ENCODE data around the gene TRIM37.
"Not testable (repeated sequence)": the region's sequence is repeated elsewhere in the genome, so short reads cannot be mapped to it uniquely, and the experiment has no call there.

The TRIM37 gene

DNA sequence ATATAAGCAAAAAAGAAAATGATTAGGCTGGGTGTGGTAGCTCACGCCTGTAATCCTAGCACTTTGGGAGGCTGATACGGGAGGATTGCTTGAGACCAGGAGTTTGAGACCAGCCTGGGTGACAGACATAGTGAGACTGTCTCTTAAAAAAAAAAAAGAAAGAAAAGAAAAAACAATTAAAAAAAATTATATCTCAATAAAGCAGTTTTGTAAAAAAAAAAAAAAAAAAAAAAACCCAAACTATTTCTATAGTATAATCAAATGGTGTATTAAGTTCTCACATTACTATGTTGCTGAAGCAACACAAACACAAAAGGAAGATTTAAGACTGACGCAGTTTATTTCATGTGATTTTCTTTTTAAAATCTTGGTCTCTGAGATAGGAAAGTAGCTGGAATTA is 140.5 kb downstream of the TRIM37 start:
- no peaks in the 10 kb centered on the region for H3K9me3 ChIP-seq (ENCODE audit: control insufficient read depth in 1 of 2, low read length in 2 of 2)
- H3K36me3 ChIP-seq (ENCODE audit: control insufficient read depth in 1 of 2, insufficient read depth in 2 of 2, low read length in 2 of 2), result no peaks in the 10 kb centered on the region
- H3K4me3 ChIP-seq (ENCODE audit: low read depth in 1 of 2, low read length in 2 of 2), result no peak overlapping the region
- H3K4me1 ChIP-seq (ENCODE audit: control insufficient read depth in 1 of 2, insufficient read depth in 2 of 2, low read length in 2 of 2), result no peaks in the 10 kb centered on the region
- H3K27me3 ChIP-seq (ENCODE audit: low read depth, low read length), result no peaks in the 10 kb centered on the region
- H3K27ac ChIP-seq (ENCODE audit: low read length), result no peak overlapping the region

DNA sequence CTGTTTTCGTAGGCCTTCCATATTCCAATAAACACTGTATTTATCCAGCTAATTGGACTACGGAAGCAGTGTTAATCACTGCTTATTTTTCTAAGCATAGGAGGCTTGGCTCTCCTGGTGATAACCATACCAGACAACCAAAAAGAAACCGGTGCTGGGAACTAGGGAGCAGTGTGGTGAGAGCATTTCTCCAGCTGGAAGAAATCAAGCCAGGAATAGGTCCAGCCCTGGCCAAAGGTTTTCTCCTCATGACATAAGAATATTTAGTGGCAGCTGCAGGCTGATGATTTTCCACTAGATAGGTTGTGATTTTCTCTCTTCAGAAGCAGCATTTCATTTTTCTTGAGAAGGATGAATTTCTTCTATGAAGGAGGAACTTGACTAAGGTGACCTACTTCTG is 141.5 kb downstream of the TRIM37 start:
- H3K27me3 ChIP-seq (ENCODE audit: low read depth, low read length), result no peaks in the 10 kb centered on the region
- H3K4me1 ChIP-seq (ENCODE audit: control insufficient read depth in 1 of 2, insufficient read depth in 2 of 2, low read length in 2 of 2), result no peaks in the 10 kb centered on the region
- H3K36me3 ChIP-seq (ENCODE audit: control insufficient read depth in 1 of 2, insufficient read depth in 2 of 2, low read length in 2 of 2), result no peaks in the 10 kb centered on the region
- H3K9me3 ChIP-seq (ENCODE audit: control insufficient read depth in 1 of 2, low read length in 2 of 2), result no peaks in the 10 kb centered on the region
- H3K4me3 ChIP-seq (ENCODE audit: low read depth in 1 of 2, low read length in 2 of 2), result no peak overlapping the region
- H3K27ac ChIP-seq (ENCODE audit: low read length), result no peak overlapping the region

DNA sequence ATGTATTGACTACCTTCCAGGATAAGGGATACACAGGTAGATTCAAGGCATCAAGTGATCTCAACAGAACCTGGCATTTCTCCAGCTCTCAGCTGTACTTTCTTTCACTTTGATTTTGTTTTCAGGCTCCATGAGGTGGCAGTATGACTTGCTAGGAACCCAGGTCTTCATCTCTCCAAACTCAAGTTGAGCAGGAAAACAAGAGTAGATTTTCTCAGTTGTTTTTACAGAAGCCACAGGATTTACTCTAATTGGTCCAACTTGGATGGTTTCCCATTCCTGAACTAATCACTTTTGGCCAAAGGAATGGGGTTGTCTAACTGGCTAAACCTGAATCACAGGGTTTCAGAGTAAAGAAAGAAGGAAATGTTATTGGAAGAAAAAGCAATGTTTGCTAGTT is 146.6 kb downstream of the TRIM37 start:
- Histone ChIP-seq H3K4me1 (ENCODE audit: control insufficient read depth in 1 of 2, insufficient read depth in 2 of 2, low read length in 2 of 2) (no peaks in the 10 kb centered on the region), H3K9me3 (ENCODE audit: control insufficient read depth in 1 of 2, low read length in 2 of 2) (no peaks in the 10 kb centered on the region), H3K36me3 (ENCODE audit: control insufficient read depth in 1 of 2, insufficient read depth in 2 of 2, low read length in 2 of 2) (no peaks in the 10 kb centered on the region), H3K4me3 (ENCODE audit: low read depth in 1 of 2, low read length in 2 of 2) (no peak overlapping the region), H3K27ac (ENCODE audit: low read length) (no peak overlapping the region), H3K27me3 (ENCODE audit: low read depth, low read length) (no peaks in the 10 kb centered on the region)

DNA sequence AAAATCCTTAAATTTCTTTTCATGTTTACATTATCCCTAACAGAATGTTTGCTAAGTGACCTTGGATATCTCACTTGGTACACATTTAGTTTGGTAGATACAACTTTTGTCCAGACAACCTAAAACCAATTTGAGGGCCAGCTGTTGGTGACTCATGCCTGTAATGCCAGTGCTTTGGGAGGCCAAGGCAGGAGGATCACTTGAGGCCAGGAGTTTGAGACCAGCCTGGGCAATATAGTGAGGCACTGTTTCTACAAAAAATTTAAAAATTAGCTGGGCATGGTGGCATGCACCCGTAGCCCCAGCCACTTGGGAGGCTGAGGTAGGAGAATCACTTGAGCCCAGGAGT is 149.0 kb downstream of the TRIM37 start:
- not testable (repeated sequence) for H3K27ac ChIP-seq (ENCODE audit: low read length); H3K9me3 ChIP-seq (ENCODE audit: control insufficient read depth in 1 of 2, low read length in 2 of 2); H3K4me1 ChIP-seq (ENCODE audit: control insufficient read depth in 1 of 2, insufficient read depth in 2 of 2, low read length in 2 of 2); H3K36me3 ChIP-seq (ENCODE audit: control insufficient read depth in 1 of 2, insufficient read depth in 2 of 2, low read length in 2 of 2); H3K27me3 ChIP-seq (ENCODE audit: low read depth, low read length); H3K4me3 ChIP-seq (ENCODE audit: low read depth in 1 of 2, low read length in 2 of 2)

DNA sequence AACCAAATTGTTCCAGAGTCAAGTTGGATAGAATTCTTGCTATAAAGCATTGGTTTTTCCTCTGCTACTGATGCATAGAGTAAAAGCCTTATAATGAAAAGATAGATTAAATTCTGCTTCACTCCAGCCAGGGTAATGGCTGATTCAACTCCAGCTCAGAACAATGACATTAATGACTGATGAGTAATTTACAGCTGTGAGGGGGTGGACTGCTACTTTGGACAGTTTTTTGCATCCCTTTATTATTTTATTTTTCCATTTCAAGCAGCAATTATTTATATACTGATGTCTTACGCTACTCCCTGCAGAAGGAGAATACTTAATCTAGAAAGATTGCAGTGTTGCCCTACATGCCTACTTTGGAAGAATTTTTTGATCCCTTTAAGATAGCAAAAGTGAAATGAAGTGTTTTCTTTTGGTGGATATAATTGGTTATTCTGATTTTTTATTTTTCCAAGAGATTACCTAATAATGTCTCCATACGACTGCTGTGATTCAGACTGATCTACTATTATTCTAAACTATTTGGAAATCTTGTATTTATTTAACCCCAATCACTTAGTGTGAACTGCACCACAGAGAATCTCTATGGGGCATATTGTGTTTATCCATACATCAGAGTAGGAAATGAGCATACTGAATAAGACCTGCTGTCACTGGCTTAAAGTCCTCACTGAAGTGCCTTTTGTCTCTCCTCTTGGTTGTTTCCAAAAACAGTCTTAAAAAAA is 149.5 kb downstream of the TRIM37 start:
- H3K4me1 ChIP-seq (ENCODE audit: control insufficient read depth in 1 of 2, insufficient read depth in 2 of 2, low read length in 2 of 2), result no peaks in the 10 kb centered on the region
- H3K27me3 ChIP-seq (ENCODE audit: low read depth, low read length), result no peaks in the 10 kb centered on the region
- no peaks in the 10 kb centered on the region for H3K9me3 ChIP-seq (ENCODE audit: control insufficient read depth in 1 of 2, low read length in 2 of 2)
- H3K4me3 ChIP-seq (ENCODE audit: low read depth in 1 of 2, low read length in 2 of 2), result no peak overlapping the region
- H3K36me3 ChIP-seq (ENCODE audit: control insufficient read depth in 1 of 2, insufficient read depth in 2 of 2, low read length in 2 of 2), result no peaks in the 10 kb centered on the region
- no peak overlapping the region for H3K27ac ChIP-seq (ENCODE audit: low read length)

DNA sequence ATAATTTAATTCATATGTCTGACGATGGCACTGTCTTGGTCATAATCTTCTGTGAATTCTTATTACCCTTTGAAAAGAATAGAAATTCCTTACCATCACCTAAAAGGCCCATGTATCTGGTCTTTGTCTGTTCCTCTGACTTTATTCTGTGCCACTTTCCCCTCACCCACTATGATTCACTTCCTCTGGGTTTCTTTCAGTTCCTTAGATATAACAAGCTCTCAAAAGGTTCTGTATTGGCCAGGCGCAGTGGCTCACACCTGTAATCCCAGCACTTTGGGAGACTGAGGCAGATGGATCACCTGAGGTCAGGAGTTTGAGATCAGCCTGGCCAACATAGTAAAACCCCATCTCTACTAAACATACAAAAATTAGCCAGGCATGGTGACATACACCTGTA is 152.3 kb downstream of the TRIM37 start:
- not testable (repeated sequence) for H3K27ac ChIP-seq (ENCODE audit: low read length); H3K4me3 ChIP-seq (ENCODE audit: low read depth in 1 of 2, low read length in 2 of 2); H3K4me1 ChIP-seq (ENCODE audit: control insufficient read depth in 1 of 2, insufficient read depth in 2 of 2, low read length in 2 of 2); H3K27me3 ChIP-seq (ENCODE audit: low read depth, low read length); H3K36me3 ChIP-seq (ENCODE audit: control insufficient read depth in 1 of 2, insufficient read depth in 2 of 2, low read length in 2 of 2)
- peaks cover 3 to 15% of the 10 kb centered on the region in 2 donors for H3K9me3 ChIP-seq (ENCODE audit: control insufficient read depth in 1 of 2, low read length in 2 of 2)

DNA sequence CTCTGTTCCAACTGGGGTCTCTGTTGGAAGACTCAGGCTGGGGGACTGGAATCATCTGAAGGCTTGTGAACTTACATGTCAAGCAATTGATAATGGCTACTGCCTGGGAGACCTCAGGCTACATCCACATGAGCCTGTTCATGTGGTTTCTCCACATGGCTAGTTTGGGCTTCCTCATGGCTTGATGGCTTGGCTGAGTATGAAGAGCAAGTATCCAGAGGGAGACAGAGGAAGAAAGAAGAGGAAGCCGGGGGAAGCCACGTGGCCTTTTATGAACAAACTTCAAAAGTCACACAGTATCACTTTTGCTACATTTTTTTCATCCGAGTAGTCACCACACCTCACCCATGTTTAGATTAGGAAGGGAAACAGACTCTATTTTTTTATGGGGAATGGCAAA is 158.9 kb downstream of the TRIM37 start:
- no peaks in the 10 kb centered on the region for H3K27me3 ChIP-seq (ENCODE audit: low read depth, low read length)

DNA sequence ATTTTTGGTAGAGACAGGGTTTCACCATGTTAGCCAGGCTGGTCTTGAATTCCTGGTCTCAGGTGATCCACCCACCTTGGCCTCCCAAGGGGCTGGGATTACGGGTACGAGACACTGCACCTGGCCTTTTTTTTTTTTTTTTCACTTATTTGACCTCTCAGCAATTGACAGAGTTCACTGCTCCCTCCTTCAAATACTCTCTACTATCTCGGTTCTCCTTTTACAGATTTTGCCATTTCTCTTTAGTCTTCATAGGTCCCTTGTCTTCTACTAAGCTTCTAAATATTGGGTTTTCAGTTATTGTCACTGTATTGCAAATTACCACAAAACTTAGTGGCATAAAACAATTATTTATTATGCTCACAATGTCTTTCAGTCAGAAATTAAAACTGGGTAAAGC is 159.3 kb downstream of the TRIM37 start:
- H3K9me3 ChIP-seq (ENCODE audit: control insufficient read depth in 1 of 2, low read length in 2 of 2), result peaks cover 7 to 15% of the 10 kb centered on the region in 2 donors
- no peak overlapping the region for H3K27ac ChIP-seq (ENCODE audit: low read length)
- no peak overlapping the region for H3K4me3 ChIP-seq (ENCODE audit: low read depth in 1 of 2, low read length in 2 of 2)
- H3K27me3 ChIP-seq (ENCODE audit: low read depth, low read length), result no peaks in the 10 kb centered on the region
- H3K4me1 ChIP-seq (ENCODE audit: control insufficient read depth in 1 of 2, insufficient read depth in 2 of 2, low read length in 2 of 2), result no peaks in the 10 kb centered on the region
- no peaks in the 10 kb centered on the region for H3K36me3 ChIP-seq (ENCODE audit: control insufficient read depth in 1 of 2, insufficient read depth in 2 of 2, low read length in 2 of 2)

More for the DNA sequence above, 158.9 kb downstream of the TRIM37 start:
- Histone ChIP-seq H3K36me3 (ENCODE audit: control insufficient read depth in 1 of 2, insufficient read depth in 2 of 2, low read length in 2 of 2) (no peaks in the 10 kb centered on the region), H3K9me3 (ENCODE audit: control insufficient read depth in 1 of 2, low read length in 2 of 2) (peaks cover 7 to 15% of the 10 kb centered on the region in 2 donors), H3K27ac (ENCODE audit: low read length) (no peak overlapping the region), H3K4me3 (ENCODE audit: low read depth in 1 of 2, low read length in 2 of 2) (no peak overlapping the region), H3K4me1 (ENCODE audit: control insufficient read depth in 1 of 2, insufficient read depth in 2 of 2, low read length in 2 of 2) (no peaks in the 10 kb centered on the region)

DNA sequence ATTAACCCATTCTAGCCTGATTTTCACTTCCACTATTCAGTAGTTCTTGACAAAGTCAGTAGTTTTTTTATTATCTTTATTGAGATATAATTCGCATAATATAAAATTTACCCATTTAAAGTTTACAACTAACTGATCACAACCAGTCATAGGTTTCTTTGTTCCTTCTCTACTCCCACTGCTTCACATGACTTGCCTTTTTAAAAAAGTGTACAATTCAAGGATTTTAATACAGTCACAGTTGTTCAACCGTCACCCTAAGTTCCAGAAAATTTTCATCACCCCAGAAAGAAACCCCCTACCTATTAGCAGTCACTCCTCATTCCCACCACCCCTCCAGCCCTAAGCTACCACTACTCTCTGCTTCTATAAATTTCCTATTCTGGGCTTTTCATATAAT is 162.5 kb downstream of the TRIM37 start:
- Histone ChIP-seq H3K36me3 (ENCODE audit: control insufficient read depth in 1 of 2, insufficient read depth in 2 of 2, low read length in 2 of 2) (no peaks in the 10 kb centered on the region), H3K4me3 (ENCODE audit: low read depth in 1 of 2, low read length in 2 of 2) (no peak overlapping the region), H3K27ac (ENCODE audit: low read length) (no peak overlapping the region), H3K9me3 (ENCODE audit: control insufficient read depth in 1 of 2, low read length in 2 of 2) (peaks cover 0 to 2% of the 10 kb centered on the region in 2 donors), H3K4me1 (ENCODE audit: control insufficient read depth in 1 of 2, insufficient read depth in 2 of 2, low read length in 2 of 2) (no peaks in the 10 kb centered on the region), H3K27me3 (ENCODE audit: low read depth, low read length) (no peaks in the 10 kb centered on the region)

DNA sequence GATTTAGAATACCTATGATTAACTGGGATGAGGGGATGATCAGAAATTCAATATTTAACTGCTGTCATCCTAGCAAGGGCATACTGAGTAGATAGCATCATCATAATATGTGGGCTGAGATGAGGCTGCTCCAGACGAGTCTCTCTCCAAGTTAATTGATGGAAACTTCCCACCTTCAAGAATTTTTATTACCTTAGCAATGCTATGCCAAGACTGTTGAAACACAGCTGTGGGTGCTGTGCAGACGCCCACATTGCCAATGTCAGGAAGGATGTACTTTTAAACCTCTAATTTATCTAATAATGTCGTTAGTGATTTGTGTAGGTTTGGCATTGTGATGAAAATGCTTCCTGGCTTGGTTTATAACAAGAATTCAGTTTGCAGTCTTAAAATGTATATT is 170.4 kb downstream of the TRIM37 start:
- no peaks in the 10 kb centered on the region for H3K27me3 ChIP-seq (ENCODE audit: low read depth, low read length)
- no peaks in the 10 kb centered on the region for H3K9me3 ChIP-seq (ENCODE audit: control insufficient read depth in 1 of 2, low read length in 2 of 2)
- no peaks in the 10 kb centered on the region for H3K36me3 ChIP-seq (ENCODE audit: control insufficient read depth in 1 of 2, insufficient read depth in 2 of 2, low read length in 2 of 2)
- no peak overlapping the region for H3K4me3 ChIP-seq (ENCODE audit: low read depth in 1 of 2, low read length in 2 of 2)
- H3K4me1 ChIP-seq (ENCODE audit: control insufficient read depth in 1 of 2, insufficient read depth in 2 of 2, low read length in 2 of 2), result no peaks in the 10 kb centered on the region
- H3K27ac ChIP-seq (ENCODE audit: low read length), result no peak overlapping the region

DNA sequence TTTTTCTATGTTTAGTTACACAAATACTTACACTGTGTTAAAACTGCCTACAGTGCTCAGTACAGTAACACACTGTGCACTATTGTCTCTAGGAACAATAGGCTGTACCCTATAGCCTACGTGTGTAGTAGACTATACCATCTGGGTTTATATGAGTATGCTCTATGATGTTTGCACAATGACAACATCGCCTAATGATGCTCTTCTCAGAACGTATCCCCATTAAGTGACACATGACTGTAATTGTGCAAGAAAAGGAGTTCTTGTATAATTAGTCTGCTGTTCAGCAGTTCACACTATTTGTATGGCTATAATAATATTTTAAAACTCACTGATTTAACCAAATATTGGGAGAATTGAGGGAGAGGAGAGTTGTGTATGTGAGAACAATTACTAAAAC is 173.7 kb downstream of the TRIM37 start:
- Histone ChIP-seq H3K27me3 (ENCODE audit: low read depth, low read length) (no peaks in the 10 kb centered on the region), H3K4me3 (ENCODE audit: low read depth in 1 of 2, low read length in 2 of 2) (no peak overlapping the region), H3K4me1 (ENCODE audit: control insufficient read depth in 1 of 2, insufficient read depth in 2 of 2, low read length in 2 of 2) (no peaks in the 10 kb centered on the region), H3K36me3 (ENCODE audit: control insufficient read depth in 1 of 2, insufficient read depth in 2 of 2, low read length in 2 of 2) (no peaks in the 10 kb centered on the region), H3K27ac (ENCODE audit: low read length) (no peak overlapping the region), H3K9me3 (ENCODE audit: control insufficient read depth in 1 of 2, low read length in 2 of 2) (no peaks in the 10 kb centered on the region)
